Neural progenitor cell (in vitro differentiated cells): Measurements from ENCODE around the gene RPTOR. TPM values are rescaled to one million over a fixed set of nuclear protein-coding genes. Genes with fewer than 3 reads are reported as not detected.

Experiments
- DNase-seq: peaks from one replicate; pipeline ENCODE4 v3.0.0-alpha.2; 2016; ENCODE audit warnings: low spot score
- H2AFZ ChIP-seq: fragments of 200-600 bp; sonication (generic); replicated peaks from 2 replicates; pipeline ENCODE4 v1.6.1; 2016; ENCODE audit warnings: antibody characterized with exemption
- H3F3A ChIP-seq: fragments of 200-600 bp; sonication (generic); 2 replicates; pipeline ENCODE4 v1.6.1; 2016; ENCODE audit warnings: antibody characterized with exemption, low read depth
- H3K27ac ChIP-seq: fragments of 200-600 bp; sonication (generic); 2 replicates; pipeline ENCODE4 v1.5.1; 2016; ENCODE audit warnings: mild to moderate bottlenecking
- H3K27me3 ChIP-seq: fragments of 200-600 bp; sonication (generic); 2 replicates; pipeline ENCODE4 v1.6.1; 2016; ENCODE audit warnings: mild to moderate bottlenecking, moderate library complexity
- H3K36me3 ChIP-seq: fragments of 200-600 bp; sonication (generic); 2 replicates; pipeline ENCODE4 v1.5.1; 2016
- H3K4me1 ChIP-seq: fragments of 200-600 bp; sonication (generic); 2 replicates; pipeline ENCODE4 v1.6.1; 2016; ENCODE audit warnings: mixed run types
- H3K4me2 ChIP-seq: fragments of 200-600 bp; sonication (generic); 2 replicates; pipeline ENCODE4 v1.6.1; 2016
- H3K4me3 ChIP-seq: fragments of 200-600 bp; sonication (generic); 2 replicates; pipeline ENCODE4 v1.5.1; 2016
- H3K79me2 ChIP-seq: fragments of 200-600 bp; sonication (generic); 2 replicates; pipeline ENCODE4 v1.6.1; 2016; ENCODE audit warnings: low read depth
- H3K9ac ChIP-seq: fragments of 200-600 bp; sonication (generic); 2 replicates; pipeline ENCODE4 v1.6.1; 2016
- H3K9me3 ChIP-seq: fragments of 200-600 bp; sonication (generic); 2 replicates; pipeline ENCODE4 v1.5.1; 2016; ENCODE audit warnings: low read depth
- H4K20me1 ChIP-seq: fragments of 200-600 bp; sonication (generic); 2 replicates; pipeline ENCODE4 v1.6.1; 2016; ENCODE audit warnings: low read depth
- H3K27ac Mint-ChIP-seq: 3 replicates; pipeline ENCODE4 v1.8.0; 2021; ENCODE audit warnings: mixed read lengths
- H3K27me3 Mint-ChIP-seq: 2 replicates; pipeline ENCODE4 v1.8.0; 2022; ENCODE audit warnings: low read depth, mild to moderate bottlenecking, inconsistent platforms, moderate library complexity, mixed read lengths; ENCODE audit not compliant: insufficient read depth
- H3K36me3 Mint-ChIP-seq: 3 replicates; pipeline ENCODE4 v1.8.0; 2021; ENCODE audit warnings: mixed read lengths
- H3K4me1 Mint-ChIP-seq: 3 replicates; pipeline ENCODE4 v1.8.0; 2021; ENCODE audit warnings: mixed read lengths
- H3K4me3 Mint-ChIP-seq: 3 replicates; pipeline ENCODE4 v1.8.0; 2021; ENCODE audit warnings: mild to moderate bottlenecking, moderate library complexity, mixed read lengths
- H3K9me3 Mint-ChIP-seq: 3 replicates; pipeline ENCODE4 v1.8.0; 2020; ENCODE audit warnings: mixed read lengths
- CTCF ChIP-seq: fragments of 200-600 bp; sonication (generic); IDR thresholded peaks from 2 replicates; pipeline ENCODE4 v1.5.1; 2017; ENCODE audit warnings: antibody characterized with exemption, mild to moderate bottlenecking
- EZH2 ChIP-seq: fragments of 200-600 bp; sonication (generic); IDR thresholded peaks from 2 replicates; pipeline ENCODE4 v1.6.1; 2017; ENCODE audit warnings: antibody characterized with exemption, mild to moderate bottlenecking, moderate library complexity
- EZH2phosphoT487 ChIP-seq: fragments of 200-600 bp; sonication (generic); IDR thresholded peaks from 2 replicates; pipeline ENCODE4 v1.6.1; 2017; ENCODE audit warnings: antibody characterized with exemption
- total RNA-seq: library from RNA; depleted of rRNA; stranded (reverse); fragments of >200 nt; gene quantifications from 2 replicates; pipeline ENCODE4 v1.2.3, GENCODE V29; 2015; ENCODE audit warnings: low replicate concordance

RPTOR gene
- total RNA-seq, 1 donor from 2014 or later, result 7.4 TPM

DNA sequence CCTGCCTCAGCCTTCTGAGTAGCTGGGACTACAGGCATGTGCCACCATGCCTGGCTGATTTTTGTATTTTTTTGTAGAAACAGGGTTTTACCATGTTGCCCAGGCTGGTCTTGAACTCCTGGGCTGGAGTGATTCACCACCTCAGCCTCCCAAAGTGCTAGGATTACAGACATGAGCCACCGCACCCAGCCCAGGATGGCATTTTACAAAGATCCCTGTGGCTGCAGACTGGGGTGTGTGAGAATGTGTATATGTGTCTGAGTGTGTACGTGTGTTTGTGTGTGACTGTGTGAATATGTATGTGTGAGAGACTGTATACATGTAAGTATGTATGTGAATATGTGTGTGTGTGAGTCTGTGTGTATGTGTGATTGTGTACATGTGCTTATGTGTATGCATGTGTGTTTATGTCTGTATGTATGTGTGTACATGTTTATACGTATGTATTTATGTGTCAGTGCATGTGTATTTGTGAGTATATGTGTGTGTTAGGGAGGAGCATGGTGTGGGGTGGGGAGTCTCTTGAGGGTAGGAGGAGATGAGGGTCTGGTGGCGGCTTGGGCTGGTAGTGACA is 17.0 kb downstream of the RPTOR start:
- H3K36me3 ChIP-seq, result no peaks in the 10 kb centered on the region
- Mint-ChIP-seq H3K27ac (no peak overlapping the region), H3K27me3 (peaks cover 2% of the 10 kb centered on the region), H3K4me1 (peaks cover 18% of the 10 kb centered on the region), H3K9me3 (no peaks in the 10 kb centered on the region), H3K36me3 (no peaks in the 10 kb centered on the region), H3K4me3 (no peak overlapping the region)
- H3K4me2 ChIP-seq, result no peak overlapping the region
- peaks cover 51% of the 10 kb centered on the region for H3K27me3 ChIP-seq
- H3K4me3 ChIP-seq, result no peak overlapping the region
- no peak for DNase-seq
- H3K9ac ChIP-seq, result no peak overlapping the region
- H3K4me1 ChIP-seq, result peaks cover 15% of the 10 kb centered on the region
- peaks cover 9% of the 10 kb centered on the region for H3K79me2 ChIP-seq
- TF ChIP-seq EZH2phosphoT487 (no peak), EZH2 (no peak), CTCF (no peak)
- no peaks in the 10 kb centered on the region for H3K9me3 ChIP-seq
- no peak overlapping the region for H2AFZ ChIP-seq
- no peak overlapping the region for H3K27ac ChIP-seq
- H3F3A ChIP-seq, result peaks cover 21% of the 10 kb centered on the region
- peaks cover 92% of the 10 kb centered on the region for H4K20me1 ChIP-seq

DNA sequence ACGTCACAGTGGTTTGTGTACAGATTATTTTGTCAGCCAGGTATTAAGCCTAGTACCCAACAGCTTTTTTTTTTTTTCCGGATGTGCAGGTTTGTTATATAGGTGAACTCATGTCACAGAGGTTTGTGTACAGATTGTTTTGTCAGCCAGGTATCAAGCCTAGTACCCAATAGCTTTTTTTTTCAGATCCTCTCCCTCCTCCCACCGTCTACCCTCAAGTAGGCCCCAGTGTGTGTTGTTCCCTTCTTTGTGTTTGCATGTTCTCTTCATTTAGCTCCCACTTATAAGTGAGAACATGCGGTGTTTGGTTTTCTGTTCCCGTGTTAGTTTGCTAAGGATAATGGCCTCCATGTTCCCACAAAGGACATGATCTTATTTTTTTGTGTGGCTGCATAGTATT is 19.9 kb downstream of the RPTOR start:
- no peak overlapping the region for H3K4me2 ChIP-seq
- Mint-ChIP-seq H3K9me3 (no peaks in the 10 kb centered on the region), H3K27ac (no peak overlapping the region), H3K4me3 (no peak overlapping the region), H3K4me1 (peaks cover 18% of the 10 kb centered on the region), H3K36me3 (no peaks in the 10 kb centered on the region), H3K27me3 (peaks cover 2% of the 10 kb centered on the region)
- H3K4me1 ChIP-seq, result peaks cover 15% of the 10 kb centered on the region
- no peaks in the 10 kb centered on the region for H3K9me3 ChIP-seq
- no peak for DNase-seq
- peaks cover 81% of the 10 kb centered on the region for H3K27me3 ChIP-seq
- H4K20me1 ChIP-seq, result peaks cover 96% of the 10 kb centered on the region
- H3F3A ChIP-seq, result peaks cover 21% of the 10 kb centered on the region
- no peak overlapping the region for H2AFZ ChIP-seq
- H3K79me2 ChIP-seq, result peaks cover 25% of the 10 kb centered on the region
- H3K4me3 ChIP-seq, result no peak overlapping the region
- no peak overlapping the region for H3K9ac ChIP-seq
- no peak overlapping the region for H3K27ac ChIP-seq
- H3K36me3 ChIP-seq, result no peaks in the 10 kb centered on the region
- TF ChIP-seq EZH2 (no peak), EZH2phosphoT487 (no peak), CTCF (no peak)

DNA sequence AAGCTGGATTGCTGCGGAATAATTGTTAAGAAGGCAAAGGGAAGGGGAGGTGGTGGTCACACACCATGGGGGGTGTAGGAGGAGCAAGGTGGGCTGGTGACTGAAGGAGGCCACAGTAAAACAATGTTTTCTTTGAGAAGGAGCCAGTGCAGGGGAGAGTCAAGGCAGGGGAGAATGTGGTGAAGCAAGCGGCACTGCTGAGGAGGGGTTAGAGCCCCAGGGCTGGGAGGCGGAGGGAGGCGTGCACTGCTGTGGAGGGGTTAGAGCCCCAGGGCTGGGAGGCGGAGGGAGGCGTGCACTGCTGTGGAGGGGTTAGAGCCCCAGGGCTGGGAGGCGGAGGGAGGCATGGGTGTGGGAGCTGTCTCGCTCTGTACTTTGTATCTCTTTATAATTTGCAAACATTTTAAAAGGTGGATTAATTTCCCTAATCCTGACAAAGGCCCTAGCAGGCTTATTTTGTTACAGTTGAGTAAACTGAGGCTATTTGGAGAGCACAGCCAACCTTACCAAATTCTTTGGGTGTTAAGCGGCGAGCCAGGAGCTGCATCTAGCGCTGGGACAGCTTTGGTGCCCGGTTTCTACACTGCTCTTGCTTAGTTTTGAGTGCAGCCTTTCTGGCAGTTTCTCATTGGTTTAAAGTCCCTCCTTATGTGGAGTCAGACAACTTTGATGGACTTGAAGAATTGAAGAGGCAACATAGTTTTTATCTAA is 20.9 kb downstream of the RPTOR start:
- Mint-ChIP-seq H3K4me1 (peaks cover 21% of the 10 kb centered on the region), H3K36me3 (no peaks in the 10 kb centered on the region), H3K27ac (peak overlapping the region; percentile 26), H3K9me3 (no peaks in the 10 kb centered on the region), H3K4me3 (peak overlapping the region; percentile 27), H3K27me3 (peaks cover 2% of the 10 kb centered on the region)
- peaks cover 21% of the 10 kb centered on the region for H3F3A ChIP-seq
- H3K36me3 ChIP-seq, result no peaks in the 10 kb centered on the region
- H3K4me1 ChIP-seq, result peaks cover 15% of the 10 kb centered on the region
- peak; percentile 57 for DNase-seq
- no peak overlapping the region for H2AFZ ChIP-seq
- no peak overlapping the region for H3K9ac ChIP-seq
- H3K9me3 ChIP-seq, result no peaks in the 10 kb centered on the region
- peaks cover 96% of the 10 kb centered on the region for H4K20me1 ChIP-seq
- H3K79me2 ChIP-seq, result peaks cover 28% of the 10 kb centered on the region
- H3K4me3 ChIP-seq, result peak overlapping the region; percentile 2
- H3K4me2 ChIP-seq, result peak overlapping the region; percentile 50
- H3K27ac ChIP-seq, result no peak overlapping the region
- H3K27me3 ChIP-seq, result peaks cover 90% of the 10 kb centered on the region
- TF ChIP-seq EZH2 (no peak), CTCF (no peak), EZH2phosphoT487 (no peak)
